ENCODE data around the gene DNAH17.

GRCh38 chr17:78460176-78460675 lies 117.0 kb downstream of the DNAH17 start:
- TF ChIP-seq ZFP30 (CRISPR knock-in tag; IDR thresholded peaks at IDR 0.05) (no peak), CREB5 (CRISPR knock-in tag; IDR thresholded peaks at IDR 0.05; ENCODE audit: low read depth) (no peak)

All from SK-N-SH treated with all-trans-retinoic acid at 6 μM for 48 hours (cell line).